H9 (cell line): Measurements from ENCODE around the gene DSC1. TPM values are rescaled to one million over a fixed set of nuclear protein-coding genes. Genes with fewer than 3 reads are reported as not detected.

ENCODE experiments used
- DNase-seq: peaks from one replicate; pipeline ENCODE4 v3.0.0-alpha.2; 2017
- H2AFZ ChIP-seq: one replicate; pipeline ENCODE4 v1.6.1; 2013; ENCODE audit warnings: mild to moderate bottlenecking, low read length, control low read depth, moderate library complexity
- H2AK5ac ChIP-seq: 2 replicates; pipeline ENCODE4 v1.6.1; 2013; ENCODE audit warnings: low read length, control low read depth, mixed read lengths; ENCODE audit not compliant: insufficient read length
- H2BK120ac ChIP-seq: one replicate; pipeline ENCODE4 v1.6.1; 2013; ENCODE audit warnings: low read depth, mild to moderate bottlenecking, low read length, control low read depth, inconsistent platforms; ENCODE audit not compliant: poor library complexity, severe bottlenecking
- H2BK12ac ChIP-seq: 2 replicates; pipeline ENCODE4 v1.6.1; 2013; ENCODE audit warnings: low read length, control low read depth, mixed read lengths, low read depth; ENCODE audit not compliant: insufficient read length
- H2BK15ac ChIP-seq: 2 replicates; pipeline ENCODE4 v1.6.1; 2013; ENCODE audit warnings: low read depth, low read length, control low read depth
- H2BK20ac ChIP-seq: one replicate; pipeline ENCODE4 v1.6.1; 2013; ENCODE audit warnings: low read depth, mild to moderate bottlenecking, low read length, control low read depth, inconsistent platforms; ENCODE audit not compliant: poor library complexity, severe bottlenecking
- H2BK5ac ChIP-seq: 2 replicates; pipeline ENCODE4 v1.6.1; 2013; ENCODE audit warnings: low read length, control low read depth, mixed read lengths; ENCODE audit not compliant: insufficient read length
- H3K14ac ChIP-seq: 2 replicates; pipeline ENCODE4 v1.6.1; 2013; ENCODE audit warnings: low read length, control low read depth; ENCODE audit not compliant: insufficient read depth
- H3K18ac ChIP-seq: 2 replicates; pipeline ENCODE4 v1.6.1; 2013; ENCODE audit warnings: low read depth, mild to moderate bottlenecking, mixed read lengths, low read length, control low read depth; ENCODE audit not compliant: insufficient read length
- H3K23ac ChIP-seq: 2 replicates; pipeline ENCODE4 v1.6.1; 2013; ENCODE audit warnings: low read length, control low read depth, mixed read lengths, low read depth; ENCODE audit not compliant: insufficient read length
- H3K23me2 ChIP-seq: 2 replicates; pipeline ENCODE4 v1.6.1; 2013; ENCODE audit warnings: low read depth, mild to moderate bottlenecking, mixed read lengths, low read length, control low read depth; ENCODE audit not compliant: insufficient read length, poor library complexity, severe bottlenecking
- H3K27ac ChIP-seq: 2 replicates; pipeline ENCODE4 v1.5.1; 2013; ENCODE audit warnings: low read length, control low read depth, mixed read lengths, low read depth; ENCODE audit not compliant: insufficient read length
- H3K27me3 ChIP-seq: 2 replicates; pipeline ENCODE4 v1.6.1; 2013; ENCODE audit warnings: low read length, control low read depth, inconsistent platforms; ENCODE audit not compliant: insufficient read depth
- H3K4ac ChIP-seq: 2 replicates; pipeline ENCODE4 v1.6.1; 2013; ENCODE audit warnings: low read depth, mild to moderate bottlenecking, control low read depth, inconsistent platforms, low read length, moderate library complexity
- H3K4me1 ChIP-seq: 2 replicates; pipeline ENCODE4 v1.6.1; 2013; ENCODE audit warnings: low read length, control low read depth, inconsistent platforms; ENCODE audit not compliant: insufficient read depth
- H3K4me2 ChIP-seq: 2 replicates; pipeline ENCODE4 v1.6.1; 2013; ENCODE audit warnings: low read length, control low read depth, mixed read lengths; ENCODE audit not compliant: insufficient read length, insufficient read depth
- H3K56ac ChIP-seq: 2 replicates; pipeline ENCODE4 v1.6.1; 2013; ENCODE audit warnings: low read depth, mild to moderate bottlenecking, mixed read lengths, low read length, control low read depth; ENCODE audit not compliant: insufficient read length
- H3K79me1 ChIP-seq: 2 replicates; pipeline ENCODE4 v1.6.1; 2013; ENCODE audit warnings: low read depth, mild to moderate bottlenecking, moderate library complexity, low read length, control low read depth, inconsistent platforms; ENCODE audit not compliant: insufficient read depth, poor library complexity, severe bottlenecking
- H3K79me2 ChIP-seq: 2 replicates; pipeline ENCODE4 v1.6.1; 2013; ENCODE audit warnings: low read length, control low read depth, inconsistent platforms; ENCODE audit not compliant: insufficient read depth
- H3K9ac ChIP-seq: 2 replicates; pipeline ENCODE4 v1.6.1; 2013; ENCODE audit warnings: low read length, control low read depth, mixed read lengths; ENCODE audit not compliant: insufficient read length; ENCODE audit errors: extremely low read depth
- H3K9me3 ChIP-seq: one replicate; pipeline ENCODE4 v1.6.1; 2013; ENCODE audit warnings: low read depth, low read length, inconsistent platforms; ENCODE audit not compliant: control insufficient read depth
- H3T11ph ChIP-seq: one replicate; pipeline ENCODE4 v1.6.1; 2013; ENCODE audit warnings: mild to moderate bottlenecking, low read length, control low read depth, inconsistent platforms
- H4K20me1 ChIP-seq: one replicate; pipeline ENCODE4 v1.6.1; 2013; ENCODE audit not compliant: control insufficient read depth, insufficient read length, insufficient read depth
- H4K5ac ChIP-seq: 2 replicates; pipeline ENCODE4 v1.6.1; 2013; ENCODE audit warnings: low read depth, mild to moderate bottlenecking, mixed read lengths, low read length, control low read depth; ENCODE audit not compliant: insufficient read length
- H4K8ac ChIP-seq: replicated peaks from 2 replicates; pipeline ENCODE4 v1.6.1; 2013; ENCODE audit warnings: low read length, control low read depth, mixed read lengths, low read depth; ENCODE audit not compliant: insufficient read length
- H4K91ac ChIP-seq: 2 replicates; pipeline ENCODE4 v1.6.1; 2013; ENCODE audit warnings: low read depth, mild to moderate bottlenecking, moderate library complexity, mixed read lengths, low read length, control low read depth; ENCODE audit not compliant: insufficient read length
- H3K27ac Mint-ChIP-seq, 3 experiments: 2 replicates in 2 of 3; 3 replicates in 1 of 3; pipeline ENCODE4 v1.8.0; 2020 to 2021; ENCODE audit warnings: mixed read lengths in 3 of 3, mild to moderate bottlenecking in 1 of 3, moderate library complexity in 1 of 3
- H3K27me3 Mint-ChIP-seq: 2 replicates; pipeline ENCODE4 v1.8.0; 2021; ENCODE audit warnings: low read depth, mild to moderate bottlenecking, moderate library complexity, mixed read lengths
- H3K36me3 Mint-ChIP-seq, 3 experiments: 2 replicates in 2 of 3; 3 replicates in 1 of 3; pipeline ENCODE4 v1.8.0; 2020 to 2021; ENCODE audit warnings: low read depth in 3 of 3, mixed read lengths in 3 of 3; ENCODE audit not compliant: insufficient read depth in 1 of 3
- H3K4me1 Mint-ChIP-seq, 2 experiments: 2 replicates each; pipeline ENCODE4 v1.8.0; 2020; ENCODE audit warnings: mixed read lengths in 2 of 2
- H3K4me3 Mint-ChIP-seq, 2 experiments: 2 replicates in 1 of 2; 3 replicates in 1 of 2; pipeline ENCODE4 v1.8.0; 2020 to 2021; ENCODE audit warnings: mild to moderate bottlenecking in 2 of 2, mixed read lengths in 2 of 2, moderate library complexity in 1 of 2
- H3K9me3 Mint-ChIP-seq, 2 experiments: 2 replicates in 1 of 2; 3 replicates in 1 of 2; pipeline ENCODE4 v1.8.0; 2020; ENCODE audit warnings: mild to moderate bottlenecking in 2 of 2, mixed read lengths in 2 of 2, moderate library complexity in 1 of 2
- CTCF ChIP-seq: fragments of 200-600 bp; sonication (generic); conservative IDR thresholded peaks from 3 replicates; pipeline ENCODE4 v1.8.0; 2021; ENCODE audit warnings: antibody characterized with exemption, mild to moderate bottlenecking
- WGBS: extraction: QIAGEN DNeasy Blood & Tissue Kit; methylation state at CpG from one replicate; pipeline ENCODE4 v1.1.7; 2013; ENCODE audit warnings: missing lambda C conversion rate, low lambda C conversion rate, mixed read lengths; ENCODE audit not compliant: insufficient read length; ENCODE audit errors: extremely low coverage; 5-methylcytosine and 5-hydroxymethylcytosine counted together
- total RNA-seq: library from RNA; stranded (reverse); gene quantifications from 2 replicates; pipeline ENCODE4 v1.2.1, GENCODE V29; 2021

The DSC1 gene
- total RNA-seq, 1 experiment from 2014 or later = not detected

GRCh38 chr18:31093880-31094279, 68.8 kb downstream of the DSC1 start:
- H2BK15ac ChIP-seq = no peak overlapping the region

More at GRCh38 chr18:31093880-31094279, 68.8 kb downstream of the DSC1 start:
- no peak overlapping the region for H4K91ac ChIP-seq
- no peak overlapping the region for H2BK20ac ChIP-seq
- Mint-ChIP-seq H3K9me3 (peaks cover 0 to 4% of the 10 kb centered on the region in 2 experiments; a peak in 1 of 5 replicates), H3K4me3 (no peak overlapping the region), H3K4me1 (peaks cover 9 to 14% of the 10 kb centered on the region in 2 experiments), H3K27ac (no peak overlapping the region), H3K27me3 (no peaks in the 10 kb centered on the region), H3K36me3 (peaks cover 12 to 38% (median 33%) of the 10 kb centered on the region in 3 experiments)
- H3K23ac ChIP-seq = no peak overlapping the region
- H3K4me1 ChIP-seq = no peaks in the 10 kb centered on the region
- H4K8ac ChIP-seq = no peak overlapping the region
- H3K9ac ChIP-seq = no peak overlapping the region
- H3K4me2 ChIP-seq = no peak overlapping the region
- no peak overlapping the region for H3K4ac ChIP-seq
- H3K79me1 ChIP-seq = no peaks in the 10 kb centered on the region
- H3K18ac ChIP-seq = no peak overlapping the region
- no peak overlapping the region for H2BK5ac ChIP-seq
- no CpG with 5 or more reads among the region's 2 CpGs for WGBS
- no peak overlapping the region for H2AFZ ChIP-seq
- H2BK120ac ChIP-seq = no peak overlapping the region
- no peak for TF ChIP-seq CTCF
- no peak overlapping the region for H4K5ac ChIP-seq
- H3K56ac ChIP-seq = no peak overlapping the region
- no peak overlapping the region for H3K27ac ChIP-seq
- H3K9me3 ChIP-seq = no peaks in the 10 kb centered on the region
- H3K27me3 ChIP-seq = no peaks in the 10 kb centered on the region
- no peak overlapping the region for H3T11ph ChIP-seq
- DNase-seq = no peak
- no peaks in the 10 kb centered on the region for H4K20me1 ChIP-seq
- no peak overlapping the region for H2BK12ac ChIP-seq
- no peak overlapping the region for H3K14ac ChIP-seq
- no peak overlapping the region for H2AK5ac ChIP-seq
- H3K23me2 ChIP-seq = no peaks in the 10 kb centered on the region
- peaks cover 6% of the 10 kb centered on the region; the same call in 1 of the 2 replicates for H3K79me2 ChIP-seq
